H1 (cell line): Measurements from ENCODE around the gene TRIM32. TPM values are rescaled to one million over a fixed set of nuclear protein-coding genes. Genes with fewer than 3 reads are reported as not detected.
A peak's percentile ranks its signal among the peaks of the same experiment; 100 is the strongest.

Experiments used
- CTCF ChIA-PET: fragments of 300-600 bp; sonication (Branson Sonifier 250); formaldehyde crosslinking; loops from one replicate; lab custom pipeline; 2021; ENCODE audit not compliant: partially characterized antibody; lab: Charles Lee
- POLR2A ChIA-PET: fragments of 300-600 bp; sonication (Branson Sonifier 250); formaldehyde crosslinking; loops from one replicate; lab custom pipeline; 2021; ENCODE audit warnings: inconsistent platforms; ENCODE audit not compliant: partially characterized antibody; lab: Charles Lee
- DNase-seq, 2 experiments: peaks; one replicate each; pipeline versions ENCODE4 v3.0.0 to v3.0.0-alpha.2; 2010 to 2022; ENCODE audit warnings: low spot score in 2 of 2, low read depth in 1 of 2, mixed read lengths in 1 of 2
- FAIRE-seq: peaks from 2 replicates; lab custom pipeline; 2011; peaks lifted over from hg19 to GRCh38; lab: Jason Lieb, UNC
- H2AFZ ChIP-seq: 2 replicates; pipeline ENCODE4 v1.8.1; 2012; ENCODE audit warnings: low read length, inconsistent platforms
- H2AK5ac ChIP-seq: 2 replicates; pipeline ENCODE4 v1.6.1; 2013; ENCODE audit warnings: low read depth, low read length
- H2BK120ac ChIP-seq: replicated peaks from 2 replicates; pipeline ENCODE3; 2013; ENCODE audit warnings: low read depth, low read length, inconsistent platforms
- H2BK12ac ChIP-seq: 2 replicates; pipeline ENCODE4 v1.6.1; 2013; ENCODE audit warnings: low read depth, low read length
- H2BK15ac ChIP-seq: 2 replicates; pipeline ENCODE4 v1.6.1; 2013; ENCODE audit warnings: low read length
- H2BK20ac ChIP-seq: 2 replicates; pipeline ENCODE4 v1.6.1; 2013; ENCODE audit warnings: low read length
- H2BK5ac ChIP-seq: 2 replicates; pipeline ENCODE4 v1.6.1; 2013; ENCODE audit warnings: low read depth, low read length
- H3K14ac ChIP-seq: 2 replicates; pipeline ENCODE4 v1.6.1; 2013; ENCODE audit warnings: inconsistent platforms; ENCODE audit not compliant: insufficient read length
- H3K18ac ChIP-seq: 2 replicates; pipeline ENCODE4 v1.6.1; 2013; ENCODE audit warnings: low read length; ENCODE audit errors: extremely low read depth
- H3K23ac ChIP-seq: 2 replicates; pipeline ENCODE4 v1.6.1; 2013; ENCODE audit warnings: inconsistent platforms; ENCODE audit not compliant: insufficient read length
- H3K23me2 ChIP-seq: 2 replicates; pipeline ENCODE4 v1.6.1; 2013; ENCODE audit warnings: low read depth, low read length
- H3K27ac ChIP-seq: 2 replicates; pipeline ENCODE4 v1.6.1; 2011; ENCODE audit warnings: low read depth, low read length, inconsistent platforms
- H3K27me3 ChIP-seq, 4 experiments: replicated peaks in 1 of 4; 1 replicate in 1 of 4; 2 replicates in 3 of 4; pipeline versions ENCODE4 v1.6.1 to v1.8.1; 2011 to 2013; ENCODE audit warnings: low read length in 3 of 4, mild to moderate bottlenecking in 3 of 4, inconsistent platforms in 2 of 4, mixed read lengths in 2 of 4, moderate library complexity in 1 of 4; ENCODE audit not compliant: control insufficient read depth in 3 of 4, insufficient read depth in 3 of 4; ENCODE audit errors: extremely low read depth in 1 of 4
- H3K36me3 ChIP-seq, 4 experiments: 2 replicates each; pipeline versions ENCODE4 v1.6.1 to v1.8.1; 2011 to 2013; ENCODE audit warnings: mild to moderate bottlenecking in 4 of 4, low read length in 3 of 4, moderate library complexity in 2 of 4, control low read depth in 1 of 4, inconsistent platforms in 1 of 4; ENCODE audit not compliant: insufficient read depth in 4 of 4, control insufficient read depth in 2 of 4
- H3K4ac ChIP-seq: replicated peaks from 2 replicates; pipeline ENCODE3; 2013; ENCODE audit warnings: low read length, low read depth, mixed read lengths, inconsistent platforms; ENCODE audit not compliant: insufficient read length
- H3K4me1 ChIP-seq, 4 experiments: replicated peaks in 1 of 4; 1 replicate in 1 of 4; 2 replicates in 3 of 4; pipeline versions ENCODE4 v1.6.1 to v1.8.1; 2011 to 2013; ENCODE audit warnings: low read length in 3 of 4, inconsistent platforms in 2 of 4, mixed read lengths in 1 of 4; ENCODE audit not compliant: insufficient read depth in 4 of 4, control insufficient read depth in 3 of 4
- H3K4me2 ChIP-seq, 2 experiments: 2 replicates each; pipeline versions ENCODE4 v1.6.1 to v1.8.1; 2011 to 2013; ENCODE audit warnings: low read depth in 2 of 2, low read length in 2 of 2, control low read depth in 1 of 2, inconsistent platforms in 1 of 2, mild to moderate bottlenecking in 1 of 2; ENCODE audit not compliant: insufficient read depth in 1 of 2
- H3K4me3 ChIP-seq, 4 experiments: fragments of 200-600, 300-600 bp in 1 of 4; sonication (generic), shearing (Covaris generic), sonication (Bioruptor Twin) in 1 of 4; 2 replicates each; pipeline versions ENCODE4 v1.5.1 to v1.8.1; 2011 to 2016; ENCODE audit warnings: low read length in 4 of 4, low read depth in 3 of 4, control low read depth in 2 of 4, inconsistent platforms in 2 of 4, mild to moderate bottlenecking in 2 of 4, mixed read lengths in 1 of 4, moderate library complexity in 1 of 4; ENCODE audit not compliant: insufficient read depth in 2 of 4; ENCODE audit errors: extremely low read depth in 1 of 4
- H3K56ac ChIP-seq: replicated peaks from 2 replicates; pipeline ENCODE3; 2013; ENCODE audit warnings: low read depth, mild to moderate bottlenecking, mixed read lengths, low read length, inconsistent platforms; ENCODE audit not compliant: insufficient read length
- H3K79me1 ChIP-seq: 2 replicates; pipeline ENCODE4 v1.6.1; 2013; ENCODE audit warnings: low read depth, low read length, control low read depth
- H3K79me2 ChIP-seq, 2 experiments: 2 replicates each; pipeline versions ENCODE4 v1.6.1 to v1.8.1; 2012 to 2013; ENCODE audit warnings: low read length in 2 of 2, mild to moderate bottlenecking in 2 of 2, inconsistent platforms in 1 of 2; ENCODE audit not compliant: insufficient read depth in 2 of 2, control insufficient read depth in 1 of 2
- H3K9ac ChIP-seq, 4 experiments: replicated peaks in 1 of 4; 1 replicate in 1 of 4; 2 replicates in 3 of 4; pipeline versions ENCODE4 v1.6.1 to v1.8.1; 2011 to 2013; ENCODE audit warnings: low read depth in 3 of 4, low read length in 3 of 4, control low read depth in 2 of 4, mild to moderate bottlenecking in 2 of 4, moderate library complexity in 2 of 4, inconsistent platforms in 1 of 4; ENCODE audit errors: extremely low read depth in 1 of 4
- H3K9me3 ChIP-seq, 2 experiments: 2 replicates each; pipeline versions ENCODE4 v1.6.1 to v1.8.1; 2012 to 2013; ENCODE audit warnings: mild to moderate bottlenecking in 2 of 2, moderate library complexity in 2 of 2, control low read depth in 1 of 2, inconsistent platforms in 1 of 2, low read depth in 1 of 2, low read length in 1 of 2, mixed read lengths in 1 of 2; ENCODE audit not compliant: insufficient read depth in 2 of 2
- H4K20me1 ChIP-seq, 2 experiments: replicated peaks in 1 of 2; 2 replicates each; pipeline versions ENCODE3 to v1.8.1; 2011 to 2013; ENCODE audit warnings: inconsistent platforms in 2 of 2, low read length in 2 of 2, mild to moderate bottlenecking in 1 of 2; ENCODE audit not compliant: insufficient read depth in 2 of 2, control insufficient read depth in 1 of 2
- H4K5ac ChIP-seq: 2 replicates; pipeline ENCODE4 v1.6.1; 2013; ENCODE audit warnings: low read length, low read depth, mixed read lengths, inconsistent platforms; ENCODE audit not compliant: insufficient read length
- H4K8ac ChIP-seq: 2 replicates; pipeline ENCODE4 v1.8.0; 2013; ENCODE audit warnings: mild to moderate bottlenecking, moderate library complexity, low read length, inconsistent platforms; ENCODE audit not compliant: insufficient read depth; ENCODE audit errors: extremely low read depth
- H4K91ac ChIP-seq: replicated peaks from 2 replicates; pipeline ENCODE3; 2013; ENCODE audit warnings: low read length, mixed read lengths, inconsistent platforms; ENCODE audit not compliant: insufficient read length
- ATF3 ChIP-seq: IDR thresholded peaks from 2 replicates; pipeline ENCODE4 v1.6.1; 2011; ENCODE audit warnings: low read depth, mild to moderate bottlenecking, low read length; ENCODE audit not compliant: insufficient read depth
- CHD1 ChIP-seq: IDR thresholded peaks from 2 replicates; pipeline ENCODE4 v1.6.1; 2012; ENCODE audit warnings: low read depth, low read length, improper control_type of control experiment
- EGR1 ChIP-seq: IDR thresholded peaks from 2 replicates; pipeline ENCODE4 v1.6.1; 2011; ENCODE audit warnings: low read depth, low read length, borderline replicate concordance
- EP300 ChIP-seq, 2 experiments: IDR thresholded peaks; 1 replicate in 1 of 2; 2 replicates in 1 of 2; pipeline ENCODE4 v1.6.1; 2011 to 2012; ENCODE audit warnings: low read depth in 2 of 2, low read length in 2 of 2, mild to moderate bottlenecking in 2 of 2, borderline replicate concordance in 1 of 2, inconsistent platforms in 1 of 2, moderate library complexity in 1 of 2
- KDM4A ChIP-seq: IDR thresholded peaks from one replicate; pipeline ENCODE4 v1.7.1; 2012; ENCODE audit warnings: low read depth, mild to moderate bottlenecking, moderate library complexity, low read length, inconsistent platforms; ENCODE audit not compliant: severe bottlenecking
- RNF2 ChIP-seq: fragments of 200-900, 300-1000 bp; sonication (generic); IDR thresholded peaks from 2 replicates; pipeline ENCODE4 v1.7.1; 2016; ENCODE audit warnings: borderline replicate concordance, low read depth, mild to moderate bottlenecking, antibody characterized with exemption, low read length; ENCODE audit not compliant: poor library complexity, severe bottlenecking; ENCODE audit errors: missing control alignments
- SAP30 ChIP-seq: fragments of 300-600 bp; sonication (generic); IDR thresholded peaks from 2 replicates; pipeline ENCODE4 v1.7.1; 2012; ENCODE audit warnings: low read length, moderate library complexity, mild to moderate bottlenecking, inconsistent platforms; ENCODE audit not compliant: insufficient read depth, insufficient replicate concordance
- TAF1 ChIP-seq: IDR thresholded peaks from 2 replicates; pipeline ENCODE4 v1.6.1; 2011; ENCODE audit warnings: mild to moderate bottlenecking, low read depth, low read length
- TBP ChIP-seq: IDR thresholded peaks from 2 replicates; pipeline ENCODE4 v1.6.1; 2011; ENCODE audit warnings: low read depth, low read length, improper control_type of control experiment
- TCF12 ChIP-seq: IDR thresholded peaks from 2 replicates; pipeline ENCODE4 v1.6.1; 2011; ENCODE audit warnings: low read depth, mild to moderate bottlenecking, low read length
- WGBS, 2 experiments: shearing (Covaris generic) in 1 of 2; methylation state at CpG; one replicate each; pipeline versions ENCODE4 v1.1.6 to v1.1.7; 2013 to 2015; ENCODE audit warnings: low lambda C conversion rate in 2 of 2, mixed read lengths in 2 of 2, inconsistent platforms in 1 of 2, low coverage in 1 of 2, missing lambda C conversion rate in 1 of 2; ENCODE audit not compliant: insufficient replicate concordance in 2 of 2, insufficient coverage in 1 of 2, insufficient read length in 1 of 2; ENCODE audit errors: extremely low coverage in 1 of 2, missing lambda C conversion rate in 1 of 2; 5-methylcytosine and 5-hydroxymethylcytosine counted together
- polyA plus RNA-seq, 7 experiments: library from polyadenylated mRNA; depleted of rRNA in 3 of 7; stranded (reverse) in 5 of 7; unstranded in 2 of 7; fragments of >200 nt in 5 of 7; fragments of 200-250 nt in 2 of 7; gene quantifications; 1 replicate in 5 of 7; 2 replicates in 1 of 7; 4 replicates in 1 of 7; pipeline versions ENCODE4 v1.2.1 to v1.2.3, GENCODE V29; 2011 to 2013; ENCODE audit warnings: missing spikeins in 2 of 7, mixed read lengths in 2 of 7
- total RNA-seq: library from RNA; stranded (reverse); fragmentation: NEBNext Ultra II Directional; extraction: Animal tissue kit (Norgen Biotek cat#: 25700); gene quantifications from 2 replicates; pipeline ENCODE4 v1.2.1, GENCODE V29; 2021
- TF ChIP-seq, protein P1 (sequence below): IDR thresholded peaks from 2 replicates; pipeline ENCODE4 v1.6.1; 2012; ENCODE audit warnings: low read length, inconsistent platforms

Gene TRIM32
- total and polyA plus RNA-seq, 2 of the 8 experiments (the other 6 are each of a cell fraction or from before 2014, with no cell fraction given), result 10.5 to 17.3 TPM

DNA sequence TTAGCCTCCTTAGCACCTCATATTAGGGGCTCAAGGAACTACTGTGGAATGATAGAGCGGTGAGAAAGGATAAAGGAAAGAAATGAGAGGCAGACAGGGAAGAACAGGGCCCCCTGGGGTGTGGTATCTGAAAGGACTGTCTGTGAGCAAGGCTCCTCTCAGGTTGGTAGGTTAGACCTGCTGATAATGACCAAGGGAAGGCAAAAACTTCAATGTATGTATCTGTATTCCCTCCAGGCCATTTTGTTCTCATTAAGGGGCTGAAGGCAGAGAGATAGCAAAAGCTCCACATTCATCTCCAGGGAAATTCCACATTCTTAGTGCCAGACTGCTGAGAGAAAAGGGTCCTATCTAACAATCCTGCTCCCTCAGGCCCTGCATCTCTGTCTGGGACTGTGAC, 28.6 kb downstream of the TRIM32 start:
- Histone ChIP-seq H3K79me2 (no peaks in the 10 kb centered on the region), H3K18ac (no peak overlapping the region), H2BK20ac (no peak overlapping the region), H3K27ac (no peak overlapping the region), H4K20me1 (no peaks in the 10 kb centered on the region), H2BK5ac (no peak overlapping the region), H3K4ac (no peak overlapping the region), H3K4me1 (peaks cover 0 to 9% (median 2%) of the 10 kb centered on the region in 4 experiments; a peak in 2 of 7 replicates), H3K56ac (no peak overlapping the region), H3K9ac (no peak overlapping the region), H3K9me3 (no peaks in the 10 kb centered on the region), H2AK5ac (no peak overlapping the region), H3K79me1 (no peaks in the 10 kb centered on the region), H3K4me2 (peak overlapping the region in 1 of 2 experiments; percentile 22; a peak in 2 of 4 replicates), H3K23ac (no peak overlapping the region), H2BK15ac (no peak overlapping the region), H2AFZ (no peak overlapping the region), H3K27me3 (no peaks in the 10 kb centered on the region), H2BK12ac (no peak overlapping the region), H4K91ac (no peak overlapping the region), H4K8ac (no peak overlapping the region), H2BK120ac (no peak overlapping the region), H3K4me3 (no peak overlapping the region), H3K23me2 (no peaks in the 10 kb centered on the region), H4K5ac (no peak overlapping the region), H3K36me3 (no peaks in the 10 kb centered on the region), H3K14ac (no peak overlapping the region)
- DNase-seq, result no peak
- ChIA-PET POLR2A (no interaction called here), CTCF (interaction anchor here (0.8 kb wide), 1 partner anchor 331 kb away, joined by 3 read pairs; no protein-coding TSS in a partner anchor)
- WGBS, 2 experiments, result 64% methylated on average over 1 of the region's 1 CpG; no CpG with 5 or more reads in 1 of the 2 experiments
- no peak for FAIRE-seq
- TF ChIP-seq EGR1, result no peak
- no peak for TF ChIP-seq TCF12
- TF ChIP-seq TAF1, result no peak
- no peak for TF ChIP-seq ATF3
- no peak for TF ChIP-seq RNF2
- no peak for TF ChIP-seq TBP
- TF ChIP-seq SAP30, result no peak
- no peak for TF ChIP-seq CHD1
- TF ChIP-seq, protein P1, sequence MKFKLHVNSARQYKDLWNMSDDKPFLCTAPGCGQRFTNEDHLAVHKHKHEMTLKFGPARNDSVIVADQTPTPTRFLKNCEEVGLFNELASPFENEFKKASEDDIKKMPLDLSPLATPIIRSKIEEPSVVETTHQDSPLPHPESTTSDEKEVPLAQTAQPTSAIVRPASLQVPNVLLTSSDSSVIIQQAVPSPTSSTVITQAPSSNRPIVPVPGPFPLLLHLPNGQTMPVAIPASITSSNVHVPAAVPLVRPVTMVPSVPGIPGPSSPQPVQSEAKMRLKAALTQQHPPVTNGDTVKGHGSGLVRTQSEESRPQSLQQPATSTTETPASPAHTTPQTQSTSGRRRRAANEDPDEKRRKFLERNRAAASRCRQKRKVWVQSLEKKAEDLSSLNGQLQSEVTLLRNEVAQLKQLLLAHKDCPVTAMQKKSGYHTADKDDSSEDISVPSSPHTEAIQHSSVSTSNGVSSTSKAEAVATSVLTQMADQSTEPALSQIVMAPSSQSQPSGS, result no peak
- no peak for TF ChIP-seq EP300 (IDR thresholded peaks at IDR 0.05; ENCODE audit: borderline replicate concordance in 1 of 2, low read depth in 2 of 2, low read length in 2 of 2)
- TF ChIP-seq KDM4A, result no peak
